ENCODE data around the gene GRID1.

GRID1 gene

GRCh38 chr10:86371116-86371515 is 4.5 kb upstream of the GRID1 start:
- no peak for DNase-seq (ENCODE audit: low read depth)
- H3K4me3 ChIP-seq (ENCODE audit: control insufficient read depth, low read depth, low read length), result no peak overlapping the region
- TF ChIP-seq CTCF (conservative IDR thresholded peaks at IDR 0.05; ENCODE audit: control insufficient read depth, insufficient read depth, low read depth, low read length), result no peak

- H3K4me3 ChIP-seq (ENCODE audit: control insufficient read depth, low read depth, low read length), result no peak overlapping the region
- DNase-seq (ENCODE audit: low read depth), result no peak
- no peak for TF ChIP-seq CTCF (conservative IDR thresholded peaks at IDR 0.05; ENCODE audit: control insufficient read depth, insufficient read depth, low read depth, low read length)
These were observed 3.5 kb upstream of the GRID1 start for GRCh38 chr10:86370006-86370585.

GRCh38 chr10:86368987-86369386 is 2.4 kb upstream of the GRID1 start:
- TF ChIP-seq CTCF (conservative IDR thresholded peaks at IDR 0.05; ENCODE audit: control insufficient read depth, insufficient read depth, low read depth, low read length), result no peak
- H3K4me3 ChIP-seq (ENCODE audit: control insufficient read depth, low read depth, low read length), result no peak overlapping the region
- DNase-seq (ENCODE audit: low read depth), result no peak

GRCh38 chr10:86368046-86368445 is 1.5 kb upstream of the GRID1 start:
- H3K4me3 ChIP-seq (ENCODE audit: control insufficient read depth, low read depth, low read length), result no peak overlapping the region
- DNase-seq (ENCODE audit: low read depth), result no peak
- no peak for TF ChIP-seq CTCF (conservative IDR thresholded peaks at IDR 0.05; ENCODE audit: control insufficient read depth, insufficient read depth, low read depth, low read length)

GRCh38 chr10:86367152-86367951 is 757 bp upstream of the GRID1 start:
- no peak for DNase-seq (ENCODE audit: low read depth)
- TF ChIP-seq CTCF (conservative IDR thresholded peaks at IDR 0.05; ENCODE audit: control insufficient read depth, insufficient read depth, low read depth, low read length), result no peak
- no peak overlapping the region for H3K4me3 ChIP-seq (ENCODE audit: control insufficient read depth, low read depth, low read length)

GRCh38 chr10:86366902-86367151 is 232 bp upstream of the GRID1 start:
- no peak for DNase-seq (ENCODE audit: low read depth)
- H3K4me3 ChIP-seq (ENCODE audit: control insufficient read depth, low read depth, low read length), result no peak overlapping the region
- TF ChIP-seq CTCF (conservative IDR thresholded peaks at IDR 0.05; ENCODE audit: control insufficient read depth, insufficient read depth, low read depth, low read length), result no peak

Measured in fibroblast of mammary gland (primary cell).